Activated CD4-positive, alpha-beta T cell treated with anti-CD3 and anti-CD28 coated beads for 36 hours (primary cell): ENCODE measurements around the gene GFPT2. TPM values are rescaled to one million over a fixed set of nuclear protein-coding genes. Genes with fewer than 3 reads are reported as not detected.

Experiments used
- ATAC-seq: fragments of 200-7000 bp; cut with Tn5 transposase; one replicate; pipeline ENCODE4 v1.10.0; 2021; ENCODE audit warnings: mild to moderate bottlenecking, moderate library complexity
- CTCF ChIA-PET: fragments of 350-600 bp; sonication (Branson Sonifier 250); formaldehyde crosslinking; loops from one replicate; lab custom pipeline; 2021; ENCODE audit warnings: antibody characterized with exemption; lab: Charles Lee
- POLR2A ChIA-PET: fragments of 350-600 bp; sonication (Branson Sonifier 250); formaldehyde crosslinking; loops from one replicate; lab custom pipeline; 2021; ENCODE audit warnings: antibody characterized with exemption, inconsistent platforms; lab: Charles Lee
- DNase-seq: peaks from one replicate; pipeline ENCODE4 v3.0.0-alpha.2; 2020
- H3K27ac Mint-ChIP-seq: one replicate; pipeline ENCODE4 v1.8.0; 2021; ENCODE audit warnings: mixed read lengths
- H3K27me3 Mint-ChIP-seq: one replicate; pipeline ENCODE4 v1.8.0; 2021; ENCODE audit warnings: mixed read lengths
- H3K36me3 Mint-ChIP-seq: one replicate; pipeline ENCODE4 v1.8.0; 2021; ENCODE audit warnings: low read depth, mixed read lengths
- H3K4me1 Mint-ChIP-seq: one replicate; pipeline ENCODE4 v1.8.0; 2021; ENCODE audit warnings: mixed read lengths
- H3K4me3 Mint-ChIP-seq: one replicate; pipeline ENCODE4 v1.8.0; 2021; ENCODE audit warnings: mild to moderate bottlenecking, moderate library complexity, mixed read lengths
- H3K9me3 Mint-ChIP-seq: one replicate; pipeline ENCODE4 v1.8.0; 2021; ENCODE audit warnings: low read depth, mixed read lengths
- intact Hi-C, 2 experiments: fragments of 100-400 bp; cut with DNase I in 1 of 2; cut with micrococcal nuclease in 1 of 2; formaldehyde crosslinking; loops; one replicate each; pipeline versions ENCODE4 v1.14.2 to v1.15.1; 2022 to 2024; cut with DNase I, micrococcal nuclease
- total RNA-seq, 2 experiments: library from RNA; stranded (reverse); gene quantifications; one replicate each; pipeline ENCODE4 v1.2.3, GENCODE V29; 2021

GFPT2 gene
- under 1 TPM; 0.16 TPM for total RNA-seq

GRCh38 chr5:180353048-180353979, at the start of gene GFPT2:
TSS of gene GFPT2 (minus strand) at chr5:180353336. CDS start at chr5:180353217, 119 bp downstream.
- DNase-seq (peak; percentile 84), ATAC-seq (peak; percentile 92)
- Mint-ChIP-seq H3K27ac (no peak within 1 kb of the TSS), H3K36me3 (no peaks in the 10 kb centered on the region), H3K9me3 (no peaks in the 10 kb centered on the region), H3K27me3 (peaks cover 35% of the 10 kb centered on the region), H3K4me1 (peaks cover 5% of the 10 kb centered on the region), H3K4me3 (peak within 1 kb of the TSS; percentile 55)
- intact Hi-C loops: loop anchor here in 1 of 2 experiments (1.0 kb wide), 4 partner anchors 40 to 141 kb away; partner anchors contain the start of genes CNOT6 and MAPK9
- CTCF ChIA-PET: interaction anchor here (1.1 to 2.5 kb wide), 2 partner anchors 25 to 61 kb away, joined by 6 to 8 read pairs; no protein-coding TSS in a partner anchor
- POLR2A ChIA-PET: no interaction called here

- Mint-ChIP-seq H3K4me3 (no peak overlapping the region), H3K4me1 (no peaks in the 10 kb centered on the region), H3K27ac (no peak overlapping the region), H3K36me3 (no peaks in the 10 kb centered on the region), H3K27me3 (peaks cover 8% of the 10 kb centered on the region), H3K9me3 (no peaks in the 10 kb centered on the region)
- intact Hi-C loops: no loop called here
- ChIA-PET CTCF (interaction anchor here (0.8 kb wide), 1 partner anchor 51 kb away, joined by 3 read pairs; no protein-coding TSS in a partner anchor), POLR2A (interaction anchor here (0.7 kb wide), 1 partner anchor 120 kb away, joined by 3 read pairs; no protein-coding TSS in a partner anchor)
- DNase-seq (no peak), ATAC-seq (no peak)
These were observed 49.6 kb upstream of the GFPT2 start for GRCh38 chr5:180402716-180403115.

GRCh38 chr5:180401229-180401907, 48.2 kb upstream of the GFPT2 start:
- H3K27me3 Mint-ChIP-seq: peaks cover 7% of the 10 kb centered on the region
- ATAC-seq (no peak), DNase-seq (no peak)
- intact Hi-C loops: no loop called here
- no peaks in the 10 kb centered on the region for H3K4me1 Mint-ChIP-seq
- H3K4me3 Mint-ChIP-seq: no peak overlapping the region
- H3K9me3 Mint-ChIP-seq: no peaks in the 10 kb centered on the region
- H3K36me3 Mint-ChIP-seq: no peaks in the 10 kb centered on the region
- CTCF ChIA-PET: interaction anchor here (0.6 kb wide), 1 partner anchor 1110 kb away, joined by 3 read pairs; no protein-coding TSS in a partner anchor
- POLR2A ChIA-PET: no interaction called here
- H3K27ac Mint-ChIP-seq: no peak overlapping the region

GRCh38 chr5:180400416-180400815, 47.3 kb upstream of the GFPT2 start:
- no peaks in the 10 kb centered on the region for H3K9me3 Mint-ChIP-seq
- POLR2A ChIA-PET: no interaction called here

GRCh38 chr5:180399401-180400215, 46.5 kb upstream of the GFPT2 start:
- Mint-ChIP-seq H3K9me3 (no peaks in the 10 kb centered on the region), H3K27me3 (peaks cover 5% of the 10 kb centered on the region), H3K4me1 (no peaks in the 10 kb centered on the region), H3K4me3 (no peak overlapping the region), H3K36me3 (no peaks in the 10 kb centered on the region), H3K27ac (no peak overlapping the region)
- intact Hi-C loops: no loop called here
- CTCF ChIA-PET: interaction anchor here (2.2 kb wide), 1 partner anchor 71 kb away, joined by 12 read pairs; no protein-coding TSS in a partner anchor
- ATAC-seq: no peak
- no peak for DNase-seq
- POLR2A ChIA-PET: no interaction called here

More at GRCh38 chr5:180400416-180400815, 47.3 kb upstream of the GFPT2 start:
- intact Hi-C loops: no loop called here
- Mint-ChIP-seq H3K36me3 (no peaks in the 10 kb centered on the region), H3K27ac (no peak overlapping the region), H3K4me1 (no peaks in the 10 kb centered on the region), H3K27me3 (peaks cover 5% of the 10 kb centered on the region), H3K4me3 (no peak overlapping the region)
- no peak for ATAC-seq
- CTCF ChIA-PET: interaction anchor here (0.6 to 2.2 kb wide), 2 partner anchors 72 to 369 kb away, joined by 3 to 12 read pairs; no protein-coding TSS in a partner anchor
- DNase-seq: no peak

GRCh38 chr5:180396926-180397325, 43.8 kb upstream of the GFPT2 start:
- Mint-ChIP-seq H3K36me3 (no peaks in the 10 kb centered on the region), H3K27me3 (peaks cover 5% of the 10 kb centered on the region), H3K4me1 (no peaks in the 10 kb centered on the region), H3K9me3 (no peaks in the 10 kb centered on the region), H3K27ac (no peak overlapping the region), H3K4me3 (no peak overlapping the region)
- DNase-seq: no peak
- ChIA-PET POLR2A (no interaction called here), CTCF (no interaction called here)
- ATAC-seq: no peak
- intact Hi-C loops: no loop called here

- POLR2A ChIA-PET: no interaction called here
- Mint-ChIP-seq H3K27ac (no peak overlapping the region), H3K4me3 (no peak overlapping the region), H3K27me3 (peaks cover 2% of the 10 kb centered on the region), H3K4me1 (no peaks in the 10 kb centered on the region), H3K9me3 (no peaks in the 10 kb centered on the region), H3K36me3 (no peaks in the 10 kb centered on the region)
- CTCF ChIA-PET: no interaction called here
- intact Hi-C loops: no loop called here
- no peak for DNase-seq
- no peak for ATAC-seq
These were observed 42.6 kb upstream of the GFPT2 start for GRCh38 chr5:180395540-180396274.

- Mint-ChIP-seq H3K4me1 (no peaks in the 10 kb centered on the region), H3K27ac (no peak overlapping the region), H3K4me3 (no peak overlapping the region), H3K36me3 (no peaks in the 10 kb centered on the region), H3K9me3 (no peaks in the 10 kb centered on the region), H3K27me3 (peaks cover 2% of the 10 kb centered on the region)
- ATAC-seq (no peak), DNase-seq (no peak)
- ChIA-PET CTCF (no interaction called here), POLR2A (no interaction called here)
- intact Hi-C loops: no loop called here
These were observed 41.0 kb upstream of the GFPT2 start for GRCh38 chr5:180394031-180394636.

- POLR2A ChIA-PET: no interaction called here
- CTCF ChIA-PET: interaction anchor here (0.7 kb wide), 1 partner anchor 41 kb away, joined by 4 read pairs; no protein-coding TSS in a partner anchor
- Mint-ChIP-seq H3K27me3 (peaks cover 2% of the 10 kb centered on the region), H3K9me3 (no peaks in the 10 kb centered on the region), H3K4me1 (no peaks in the 10 kb centered on the region), H3K4me3 (no peak overlapping the region), H3K27ac (no peak overlapping the region), H3K36me3 (no peaks in the 10 kb centered on the region)
- intact Hi-C loops: no loop called here
- DNase-seq: no peak
- ATAC-seq: no peak
These were observed 38.1 kb upstream of the GFPT2 start for GRCh38 chr5:180391276-180391675.

GRCh38 chr5:180390441-180391190, 37.5 kb upstream of the GFPT2 start:
- Mint-ChIP-seq H3K27me3 (peaks cover 2% of the 10 kb centered on the region), H3K4me3 (no peak overlapping the region), H3K27ac (no peak overlapping the region), H3K4me1 (no peaks in the 10 kb centered on the region), H3K36me3 (no peaks in the 10 kb centered on the region), H3K9me3 (no peaks in the 10 kb centered on the region)
- ChIA-PET CTCF (no interaction called here), POLR2A (no interaction called here)
- ATAC-seq (no peak), DNase-seq (no peak)
- intact Hi-C loops: no loop called here
